ACC112 (cell line): ENCODE measurements around the gene SLC12A3.

Source experiments
- H2AFZ ChIP-seq: fragments of 200-600 bp; sonication (generic); one replicate; pipeline ENCODE4 v1.6.0; 2017; ENCODE audit warnings: antibody characterized with exemption, low read length; ENCODE audit not compliant: unreplicated experiment
- H3K27ac ChIP-seq: fragments of 200-600 bp; sonication (generic); 2 replicates; pipeline ENCODE4 v1.5.1; 2014; ENCODE audit warnings: low read depth, mild to moderate bottlenecking, antibody characterized with exemption, low read length, moderate library complexity
- H3K27me3 ChIP-seq: fragments of 200-600 bp; sonication (generic); 2 replicates; pipeline ENCODE4 v1.6.1; 2014; ENCODE audit warnings: mild to moderate bottlenecking, antibody characterized with exemption, low read length, moderate library complexity, mixed read lengths; ENCODE audit not compliant: insufficient read depth
- H3K36me3 ChIP-seq: fragments of 200-600 bp; sonication (generic); 2 replicates; pipeline ENCODE4 v1.6.1; 2016; ENCODE audit warnings: mild to moderate bottlenecking, antibody characterized with exemption, low read length, moderate library complexity, mixed read lengths; ENCODE audit not compliant: insufficient read depth
- H3K4me1 ChIP-seq: fragments of 200-600 bp; sonication (generic); one replicate; pipeline ENCODE4 v1.6.1; 2016; ENCODE audit warnings: low read length, mixed read lengths; ENCODE audit not compliant: insufficient read depth, unreplicated experiment, control insufficient read depth
- H3K4me3 ChIP-seq: fragments of 200-600 bp; sonication (generic); 2 replicates; pipeline ENCODE4 v1.5.1; 2014; ENCODE audit warnings: mild to moderate bottlenecking, low read depth, low read length
- H3K79me2 ChIP-seq: fragments of 200-600 bp; sonication (generic); one replicate; pipeline ENCODE4 v1.6.0; 2016; ENCODE audit warnings: low read length; ENCODE audit not compliant: control insufficient read depth, unreplicated experiment, insufficient read depth

The SLC12A3 gene

DNA sequence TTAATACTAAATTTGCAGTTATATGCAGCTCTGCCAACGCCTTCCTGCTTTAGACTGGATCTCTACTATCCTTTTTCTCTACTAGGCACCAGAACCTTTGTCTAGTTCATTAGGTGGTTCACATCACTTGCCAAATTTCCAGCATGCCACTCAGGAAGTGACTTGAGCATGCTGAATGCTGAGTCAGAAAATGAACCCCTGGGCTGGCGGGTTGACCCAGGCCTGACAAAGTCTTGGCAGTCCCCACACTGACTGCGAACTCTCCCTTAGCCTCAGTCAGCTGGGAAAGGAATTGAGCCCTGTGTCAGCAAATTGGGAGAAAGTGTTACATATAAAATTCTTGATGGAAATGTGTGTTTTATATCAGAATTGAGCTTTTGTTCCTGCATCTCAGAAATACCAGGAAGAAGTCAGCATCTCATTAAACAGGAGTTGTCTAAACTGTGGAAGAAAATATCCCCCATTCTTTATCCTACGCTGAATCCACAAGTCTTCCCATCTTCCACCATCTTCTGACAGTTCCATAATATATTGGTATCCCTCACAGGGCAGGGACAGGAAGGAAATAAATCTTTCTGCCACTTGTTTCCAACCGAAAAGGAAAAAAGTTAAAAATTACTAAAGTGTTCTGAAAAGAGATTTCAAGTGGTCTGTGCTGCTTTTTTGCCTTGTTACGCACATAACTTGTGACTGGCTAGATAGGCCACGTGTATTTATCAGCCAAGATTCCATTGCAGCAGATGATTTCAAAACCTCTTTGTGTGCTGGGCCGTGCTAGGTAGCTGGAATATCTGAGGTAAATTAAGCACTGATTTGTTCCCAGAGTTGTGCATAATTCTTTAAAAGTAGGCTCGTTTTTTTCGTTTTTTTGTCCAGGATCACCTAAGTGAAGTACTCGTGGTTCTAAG, 16.7 kb upstream of the SLC12A3 start:
- H3K4me3 ChIP-seq = no peak overlapping the region
- no peaks in the 10 kb centered on the region for H3K27me3 ChIP-seq
- H3K36me3 ChIP-seq = 0 out of 2 replicates have a peak, but pooled peaks cover 3% of the 10 kb centered on the region
- H3K4me1 ChIP-seq = peaks cover 46% of the 10 kb centered on the region
- H3K79me2 ChIP-seq = no peaks in the 10 kb centered on the region
- H2AFZ ChIP-seq = no peak overlapping the region
- H3K27ac ChIP-seq = peak overlapping the region; percentile 72

DNA sequence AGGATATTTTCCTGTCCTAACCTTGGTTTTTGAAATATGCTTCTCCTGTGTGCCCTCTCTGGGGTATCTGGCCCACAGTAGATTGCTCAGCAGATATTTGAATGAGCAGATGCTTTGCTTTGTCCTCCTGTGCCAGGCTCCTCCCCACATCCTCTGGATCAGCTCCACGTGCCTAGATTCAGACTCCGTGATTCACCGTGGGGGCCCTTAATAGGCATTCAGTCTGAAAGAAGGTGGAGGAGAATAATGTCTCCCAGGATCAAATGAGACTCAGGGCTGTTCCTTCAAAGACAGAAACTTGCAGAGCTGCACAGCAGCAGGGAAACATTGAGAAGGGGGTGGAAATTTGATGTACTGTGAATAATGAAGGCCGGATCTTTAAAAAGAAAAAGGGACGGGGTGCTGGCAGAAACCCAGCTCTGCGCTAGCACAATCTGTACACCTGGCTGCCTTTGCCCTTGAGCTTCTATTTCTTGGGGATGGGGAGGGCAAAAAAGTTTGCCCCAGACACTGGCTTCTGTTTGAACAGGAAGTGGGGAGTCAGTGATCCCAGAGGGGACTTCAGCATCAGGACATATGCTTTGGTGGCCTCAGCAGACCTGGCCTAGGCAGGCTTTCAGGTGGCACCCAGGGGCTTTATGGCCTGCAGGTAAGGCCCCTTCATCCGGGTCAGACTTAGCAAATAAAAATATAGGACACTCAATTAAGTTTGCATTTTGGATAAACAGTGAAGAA, 15.9 kb upstream of the SLC12A3 start:
- H3K4me1 ChIP-seq = peaks cover 46% of the 10 kb centered on the region
- peak overlapping the region; percentile 72 for H3K27ac ChIP-seq
- no peaks in the 10 kb centered on the region for H3K36me3 ChIP-seq
- no peaks in the 10 kb centered on the region for H3K79me2 ChIP-seq
- H3K27me3 ChIP-seq = no peaks in the 10 kb centered on the region
- no peak overlapping the region for H3K4me3 ChIP-seq
- H2AFZ ChIP-seq = peak overlapping the region; percentile 18

DNA sequence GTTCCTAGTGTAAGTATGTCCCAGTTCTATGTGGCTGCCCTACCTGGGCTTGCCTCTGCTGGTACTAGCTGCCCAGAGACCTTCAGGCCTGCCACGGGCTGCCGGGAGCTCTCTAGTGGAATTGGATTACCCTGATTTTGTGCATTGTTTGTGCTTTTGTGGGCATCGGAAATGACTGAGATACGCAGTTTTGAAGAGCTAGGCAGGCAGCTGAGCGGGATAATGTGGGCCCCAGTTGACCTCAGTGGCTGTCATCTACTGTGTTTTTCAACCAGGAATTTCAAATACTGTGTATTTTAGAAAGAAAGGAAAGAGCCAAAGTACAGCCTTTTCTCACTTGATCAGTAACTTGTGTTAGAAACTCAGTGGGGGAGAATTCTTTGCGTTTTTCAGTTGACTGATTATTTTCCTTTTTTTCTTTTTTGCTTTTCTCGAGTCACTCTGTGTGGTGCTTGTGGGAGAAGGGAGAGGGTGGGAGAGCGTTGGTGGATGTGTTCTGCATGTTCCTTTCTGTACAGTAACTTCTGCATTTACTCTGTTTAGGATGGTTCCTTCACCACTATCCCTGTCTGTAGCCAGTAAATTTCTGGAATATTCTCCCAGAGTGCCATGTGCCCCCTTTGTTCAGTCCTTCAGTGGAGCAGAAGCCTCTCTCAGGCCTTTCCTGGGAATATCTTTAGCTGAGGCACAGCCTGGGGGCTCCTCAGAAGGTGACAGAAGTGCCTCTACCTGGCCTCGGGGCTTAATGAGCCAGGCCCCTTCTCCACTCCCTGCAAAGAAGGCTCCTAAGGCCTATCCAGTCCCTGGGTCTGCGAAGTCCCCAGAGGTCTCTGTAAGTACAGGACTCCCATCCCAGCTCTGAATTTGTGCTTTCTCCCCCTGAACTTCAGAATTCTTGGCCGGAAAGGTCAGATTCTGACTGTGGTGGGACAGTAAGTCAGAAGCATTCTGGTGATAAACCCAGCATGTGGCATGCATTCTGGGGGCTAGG, 15.0 kb upstream of the SLC12A3 start:
- Histone ChIP-seq H3K4me3 (no peak overlapping the region), H3K27ac (peak overlapping the region; percentile 72; the same call in 1 of the 2 replicates), H3K79me2 (no peaks in the 10 kb centered on the region), H3K36me3 (no peaks in the 10 kb centered on the region), H3K4me1 (peaks cover 46% of the 10 kb centered on the region), H2AFZ (no peak overlapping the region), H3K27me3 (no peaks in the 10 kb centered on the region)

DNA sequence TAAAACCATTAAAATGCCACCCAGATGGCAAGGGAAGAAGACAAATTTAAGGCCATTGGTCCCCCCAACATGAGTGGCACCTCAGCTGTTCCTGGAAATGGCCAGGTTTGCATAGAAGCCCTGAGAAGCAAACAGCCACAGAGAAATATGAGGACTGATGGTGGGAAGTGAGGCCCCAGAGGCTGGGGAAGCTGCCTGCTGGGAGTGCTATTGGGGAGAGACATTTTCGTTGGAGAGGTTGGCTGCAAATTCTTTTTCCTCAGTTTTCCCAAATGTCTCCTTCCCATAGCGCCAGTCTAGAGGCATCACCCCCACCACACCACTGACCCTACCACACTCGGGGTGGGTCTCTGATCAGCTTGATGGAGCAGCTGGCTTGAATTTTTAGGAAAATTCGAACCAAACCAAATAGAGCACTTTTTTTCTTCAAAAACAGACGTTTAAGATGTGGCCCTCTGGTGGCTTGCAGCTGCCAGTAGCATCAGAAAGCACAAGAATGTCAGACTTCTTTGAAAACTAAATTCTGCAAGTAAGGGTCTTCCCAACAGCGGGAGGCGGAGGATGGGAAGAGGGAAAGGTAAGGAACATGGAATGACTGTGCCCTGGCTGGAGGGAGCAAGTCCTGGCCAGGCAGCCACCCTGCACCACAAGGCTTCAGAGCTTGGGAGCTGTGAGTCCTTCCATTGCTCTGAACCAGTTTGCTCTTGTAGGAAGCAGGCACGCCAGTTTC, 13.2 kb upstream of the SLC12A3 start:
- Histone ChIP-seq H3K79me2 (no peaks in the 10 kb centered on the region), H2AFZ (no peak overlapping the region)

DNA sequence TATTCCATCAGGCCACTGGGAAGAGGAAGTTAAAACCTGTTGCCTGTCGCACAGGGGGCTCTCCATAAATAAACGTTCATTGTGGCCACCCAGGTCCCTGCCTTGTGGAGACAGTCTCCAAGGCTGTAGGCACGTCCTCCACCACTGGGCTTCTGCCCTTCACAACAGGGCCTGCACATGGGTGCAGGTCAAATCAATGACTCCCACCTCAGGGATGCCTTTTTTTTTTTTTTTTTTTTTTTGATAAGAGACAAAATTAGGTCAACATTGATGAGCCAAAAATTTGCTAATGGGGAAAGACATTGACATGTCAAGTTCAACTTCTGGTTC, 12.6 kb upstream of the SLC12A3 start:
- H3K79me2 ChIP-seq = no peaks in the 10 kb centered on the region
- no peak overlapping the region for H3K4me3 ChIP-seq
- H3K36me3 ChIP-seq = no peaks in the 10 kb centered on the region
- H3K4me1 ChIP-seq = peaks cover 43% of the 10 kb centered on the region
- H2AFZ ChIP-seq = no peak overlapping the region
- H3K27me3 ChIP-seq = no peaks in the 10 kb centered on the region
- no peak overlapping the region for H3K27ac ChIP-seq

More for the DNA sequence above, 13.2 kb upstream of the SLC12A3 start:
- Histone ChIP-seq H3K4me1 (peaks cover 46% of the 10 kb centered on the region), H3K27me3 (no peaks in the 10 kb centered on the region), H3K27ac (no peak overlapping the region), H3K4me3 (no peak overlapping the region), H3K36me3 (no peaks in the 10 kb centered on the region)

DNA sequence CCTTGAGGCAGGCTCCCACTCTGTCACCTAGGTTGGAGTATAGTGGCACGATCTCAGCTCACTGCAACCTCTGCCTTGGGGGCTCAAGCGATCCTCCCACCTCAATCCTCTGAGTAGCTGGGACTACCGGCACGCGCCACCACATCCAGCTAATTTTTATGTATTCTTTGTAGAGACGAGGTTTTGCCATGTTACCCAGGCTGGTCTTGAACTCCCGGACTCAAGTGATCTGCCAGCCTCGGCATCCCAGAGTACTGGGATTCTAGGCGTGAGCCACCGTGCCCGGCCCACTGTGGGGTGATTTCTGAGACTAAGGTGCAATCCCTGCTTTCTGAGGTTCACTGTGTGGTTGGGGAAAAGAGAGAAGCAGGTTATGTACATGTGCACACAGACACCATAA, 12.0 kb upstream of the SLC12A3 start:
- no peaks in the 10 kb centered on the region for H3K36me3 ChIP-seq
- H3K4me3 ChIP-seq = no peak overlapping the region
- no peak overlapping the region for H2AFZ ChIP-seq
- H3K27me3 ChIP-seq = no peaks in the 10 kb centered on the region
- no peak overlapping the region for H3K27ac ChIP-seq
- no peaks in the 10 kb centered on the region for H3K79me2 ChIP-seq
- H3K4me1 ChIP-seq = peaks cover 37% of the 10 kb centered on the region

DNA sequence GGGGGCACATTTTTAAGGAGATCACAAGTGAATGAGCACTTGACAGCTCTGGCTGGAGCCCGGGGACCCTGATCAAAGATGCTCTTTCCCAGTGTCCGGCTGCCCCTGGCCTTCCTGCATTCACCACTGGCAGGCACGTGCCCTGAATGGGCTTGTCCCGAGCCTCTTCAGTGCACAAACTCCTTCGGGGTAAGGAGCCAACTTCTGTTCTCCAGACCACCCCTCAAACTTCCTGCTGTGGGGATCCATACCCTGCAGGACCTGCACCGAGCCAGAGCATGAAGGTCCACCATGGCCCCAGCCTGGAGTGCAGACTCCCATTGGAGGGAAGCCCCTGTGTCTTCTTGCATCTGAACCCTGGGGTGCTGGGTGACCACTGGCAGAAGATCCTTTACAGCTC, 9.8 kb upstream of the SLC12A3 start:
- Histone ChIP-seq H3K4me1 (peaks cover 15% of the 10 kb centered on the region), H3K36me3 (no peaks in the 10 kb centered on the region)

DNA sequence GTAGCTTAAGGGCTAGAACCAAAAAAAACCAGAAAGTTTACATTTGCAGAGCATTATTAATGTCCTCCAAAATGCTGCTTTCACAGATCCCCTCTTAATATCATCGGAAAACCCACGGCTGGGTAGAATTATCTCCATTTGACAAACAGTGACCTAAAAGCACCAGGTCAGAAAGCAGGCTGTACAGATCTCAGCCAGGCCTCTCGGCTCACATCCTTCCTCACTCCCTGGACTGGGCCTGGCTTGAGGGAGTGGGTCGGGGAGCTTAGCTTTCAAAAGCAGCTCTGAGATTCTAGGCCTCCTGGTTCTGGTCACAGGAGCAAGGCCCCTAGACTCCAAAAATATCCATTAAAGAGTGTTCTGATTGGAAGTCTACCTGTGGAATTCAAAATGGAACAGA, 9.1 kb upstream of the SLC12A3 start:
- no peak overlapping the region for H3K27ac ChIP-seq
- no peaks in the 10 kb centered on the region for H3K79me2 ChIP-seq

More for the DNA sequence above, 9.8 kb upstream of the SLC12A3 start:
- Histone ChIP-seq H3K4me3 (no peak overlapping the region), H3K27me3 (no peaks in the 10 kb centered on the region), H3K79me2 (no peaks in the 10 kb centered on the region), H2AFZ (no peak overlapping the region), H3K27ac (no peak overlapping the region)

DNA sequence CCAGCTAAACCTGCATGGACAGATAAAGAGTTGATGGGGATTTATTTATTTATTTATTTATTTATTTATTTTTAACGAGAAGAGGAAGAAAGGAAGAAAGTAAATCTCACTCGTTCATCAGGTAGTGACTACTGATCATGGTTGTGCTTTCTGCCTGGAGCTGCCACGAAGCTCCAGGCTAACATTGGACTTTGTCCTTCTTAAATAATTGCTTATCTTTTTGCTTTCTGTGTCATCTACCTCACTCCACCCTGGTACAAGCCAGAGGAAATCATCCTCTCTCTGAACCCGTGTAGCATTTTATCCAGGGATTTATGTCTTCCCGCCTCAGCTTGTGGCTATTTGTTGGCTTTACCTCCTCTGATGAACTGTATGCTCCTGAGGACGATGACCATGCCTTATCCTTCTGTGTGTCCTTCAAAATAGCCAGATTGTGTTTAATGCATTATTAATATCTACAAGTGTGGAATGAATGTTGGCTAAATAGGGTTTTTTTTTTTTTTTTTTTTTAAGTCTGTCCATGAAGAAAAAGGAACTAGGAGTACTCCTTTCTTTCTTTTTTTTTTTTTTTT, 8.0 kb upstream of the SLC12A3 start:
- Histone ChIP-seq H3K4me3 (no peak overlapping the region), H3K79me2 (no peaks in the 10 kb centered on the region), H2AFZ (no peak overlapping the region), H3K4me1 (peaks cover under 1% of the 10 kb centered on the region), H3K27me3 (no peaks in the 10 kb centered on the region), H3K36me3 (no peaks in the 10 kb centered on the region), H3K27ac (no peak overlapping the region)

More for the DNA sequence above, 9.1 kb upstream of the SLC12A3 start:
- Histone ChIP-seq H3K27me3 (no peaks in the 10 kb centered on the region), H3K4me1 (peaks cover 7% of the 10 kb centered on the region), H3K36me3 (no peaks in the 10 kb centered on the region), H3K4me3 (no peak overlapping the region), H2AFZ (no peak overlapping the region)
